Common myeloid progenitor, CD34-positive (primary cell): ENCODE measurements around the gene SELENOH.
"Not testable (repeated sequence)": the region's sequence is repeated elsewhere in the genome, so short reads cannot be mapped to it uniquely, and the experiment has no call there.

Experiments used
- CTCF ChIA-PET: fragments of 350-600 bp; sonication (Branson Sonifier 250); formaldehyde crosslinking; loops from one replicate; lab custom pipeline; 2021; ENCODE audit warnings: antibody characterized with exemption; lab: Charles Lee
- POLR2A ChIA-PET: fragments of 350-600 bp; sonication (Branson Sonifier 250); formaldehyde crosslinking; loops from one replicate; lab custom pipeline; 2021; ENCODE audit warnings: antibody characterized with exemption; lab: Charles Lee
- DNase-seq, 3 donors: peaks; one replicate each; pipeline versions ENCODE4 v3.0.0 to v3.0.0-alpha.2; 2013
- H3K27ac ChIP-seq, 2 experiments: 1 replicate in 1 of 2; 2 replicates in 1 of 2; pipeline ENCODE4 v1.7.0; 2013; ENCODE audit warnings: inconsistent platforms in 2 of 2, low read length in 2 of 2, mild to moderate bottlenecking in 2 of 2, low read depth in 1 of 2, moderate library complexity in 1 of 2; ENCODE audit not compliant: severe bottlenecking in 2 of 2, insufficient read depth in 1 of 2, poor library complexity in 1 of 2
- H3K27me3 ChIP-seq, 5 experiments: replicated peaks in 2 of 5; 1 replicate in 3 of 5; 2 replicates in 2 of 5; pipeline versions ENCODE4 v1.6.1 to v1.7.0; 2013; ENCODE audit warnings: low read length in 4 of 5, mild to moderate bottlenecking in 2 of 5, moderate library complexity in 2 of 5, inconsistent platforms in 1 of 5; ENCODE audit not compliant: insufficient read depth in 5 of 5, control insufficient read depth in 4 of 5
- H3K36me3 ChIP-seq, 4 experiments: 1 replicate in 2 of 4; 2 replicates in 2 of 4; pipeline versions ENCODE4 v1.6.1 to v1.7.0; 2013; ENCODE audit warnings: low read length in 3 of 4, control low read depth in 1 of 4, mild to moderate bottlenecking in 1 of 4; ENCODE audit not compliant: control insufficient read depth in 4 of 4, insufficient read depth in 4 of 4
- H3K4me1 ChIP-seq, 4 experiments: 1 replicate in 3 of 4; 2 replicates in 1 of 4; pipeline versions ENCODE4 v1.6.1 to v1.7.1; 2013; ENCODE audit warnings: low read length in 3 of 4, mild to moderate bottlenecking in 3 of 4, control low read depth in 1 of 4, inconsistent platforms in 1 of 4, moderate library complexity in 1 of 4; ENCODE audit not compliant: control insufficient read depth in 4 of 4, insufficient read depth in 4 of 4; ENCODE audit errors: control extremely low read depth in 1 of 4
- H3K4me3 ChIP-seq, 7 experiments: 1 replicate in 4 of 7; 2 replicates in 3 of 7; pipeline versions ENCODE4 v1.5.1 to v1.7.0; 2013; ENCODE audit warnings: mild to moderate bottlenecking in 7 of 7, low read length in 6 of 7, moderate library complexity in 6 of 7, inconsistent platforms in 2 of 7, low read depth in 2 of 7, control low read depth in 1 of 7; ENCODE audit not compliant: insufficient read depth in 4 of 7, control insufficient read depth in 1 of 7; ENCODE audit errors: extremely low read depth in 1 of 7
- H3K9me3 ChIP-seq, 5 experiments: 1 replicate in 4 of 5; 2 replicates in 1 of 5; pipeline versions ENCODE4 v1.6.1 to v1.7.1; 2013; ENCODE audit warnings: low read length in 4 of 5, mild to moderate bottlenecking in 2 of 5, inconsistent platforms in 1 of 5, low read depth in 1 of 5, moderate library complexity in 1 of 5; ENCODE audit not compliant: control insufficient read depth in 4 of 5, insufficient read depth in 2 of 5; ENCODE audit errors: control extremely low read depth in 1 of 5
- WGBS: methylation state at CpG from one replicate; pipeline ENCODE4 v1.1.5; 2013; ENCODE audit not compliant: insufficient coverage; 5-methylcytosine and 5-hydroxymethylcytosine counted together

The SELENOH gene

DNA sequence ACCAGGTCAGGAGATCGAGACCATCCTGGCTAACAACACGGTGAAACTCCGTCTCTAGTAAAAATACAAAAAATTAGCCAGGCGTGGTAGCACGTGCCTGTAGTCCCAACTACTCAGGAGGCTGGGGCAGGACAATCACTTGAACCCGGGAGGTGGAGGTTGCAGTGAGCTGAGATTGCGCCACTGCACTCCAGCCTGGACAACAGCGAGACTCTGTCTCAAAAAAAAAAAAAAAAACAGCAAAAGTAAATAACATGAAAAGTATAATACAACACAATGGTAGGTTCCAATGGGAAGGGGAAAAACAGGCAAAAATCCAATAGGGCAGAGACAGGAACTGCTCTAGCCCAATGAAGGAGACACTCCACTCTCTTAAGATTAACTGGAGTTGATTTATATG is 35.9 kb upstream of the SELENOH start:
- peaks cover 8 to 43% (median 23%) of the 10 kb centered on the region in 4 experiments for H3K36me3 ChIP-seq
- WGBS = 90% methylated on average over 3 of the region's 8 CpGs
- H3K27me3 ChIP-seq, POLR2A ChIA-PET, H3K4me3 ChIP-seq, H3K4me1 ChIP-seq, H3K27ac ChIP-seq, H3K9me3 ChIP-seq, DNase-seq: not testable (repeated sequence)
- CTCF ChIA-PET = interaction anchor here (0.6 kb wide), 1 partner anchor 14 kb away, joined by 4 read pairs; no protein-coding TSS in a partner anchor

DNA sequence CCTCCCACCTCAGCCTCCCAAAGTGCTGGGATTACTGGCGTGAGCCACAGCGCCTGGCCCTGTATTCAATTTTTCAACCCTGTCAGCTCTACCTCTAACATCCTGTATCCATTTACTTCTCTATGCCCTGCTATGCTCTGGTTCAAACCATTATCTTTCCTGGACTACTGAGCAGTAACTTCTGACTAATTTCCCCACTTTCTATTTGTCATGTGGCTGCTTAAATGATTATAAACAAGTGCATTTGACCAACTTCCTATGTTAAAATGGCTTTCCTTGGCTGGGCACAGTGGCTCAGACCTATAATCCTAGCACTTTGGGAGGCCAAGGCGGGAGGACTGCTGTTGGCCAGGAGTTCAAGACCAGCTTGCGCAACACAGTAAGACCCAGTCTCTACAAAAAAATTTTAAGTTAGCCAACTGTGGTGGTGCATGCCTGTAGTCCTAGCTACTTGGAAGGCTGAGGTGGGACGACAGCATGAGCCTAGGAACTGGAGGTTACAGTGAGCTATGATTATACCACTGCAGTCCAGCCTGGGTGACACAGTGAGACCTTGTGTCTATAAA is 31.4 kb upstream of the SELENOH start:
- CTCF ChIA-PET = interaction anchor here (0.7 to 1.6 kb wide), 6 partner anchors 8 to 68 kb away, joined by 3 to 5 read pairs (median 4); no protein-coding TSS in a partner anchor

DNA sequence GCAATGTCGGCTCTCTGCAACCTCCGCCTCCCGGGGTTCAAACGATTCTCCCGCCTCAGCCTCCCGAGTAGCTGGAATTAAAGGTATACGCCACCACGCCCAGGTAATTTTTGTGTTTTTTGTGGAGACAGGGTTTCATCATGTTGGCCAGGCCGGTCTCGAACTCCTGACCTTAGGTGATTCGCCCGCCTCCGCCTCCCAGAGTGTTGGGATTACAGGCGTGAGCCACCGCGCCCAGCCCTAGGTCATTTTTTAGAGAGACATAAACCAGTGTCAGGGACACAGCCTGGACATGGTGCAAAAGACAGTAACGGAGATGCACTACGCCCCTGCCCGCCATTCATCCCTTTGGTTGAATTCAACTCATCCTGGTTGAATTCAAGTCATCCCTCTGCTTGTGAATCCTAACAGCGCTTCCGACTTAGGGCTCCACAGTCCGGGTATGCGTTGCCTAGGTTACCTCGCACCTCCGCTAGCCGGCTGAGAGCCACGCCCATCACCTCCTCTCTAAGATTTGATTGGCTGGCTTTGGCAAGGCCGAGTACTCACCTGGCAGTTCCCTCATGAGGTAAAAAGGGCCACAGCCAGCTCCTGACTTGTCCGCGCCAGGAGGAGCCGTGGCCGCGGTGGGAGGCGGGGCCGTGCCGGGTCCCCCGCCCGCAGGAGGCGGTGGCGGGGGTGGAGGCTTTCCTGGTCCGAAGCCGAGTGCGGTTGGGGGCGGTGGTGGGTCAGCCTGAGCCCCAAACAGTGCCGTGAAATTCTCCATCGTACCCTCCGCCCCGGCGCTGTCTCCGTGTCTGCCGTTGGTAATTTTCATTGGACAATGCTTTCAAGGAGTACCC is 29.7 kb upstream of the SELENOH start, which contains the start of gene MED19:
Gene MED19, minus strand, starts transcription at position 802 of the 842 bp plus-strand sequence. Its CDS starts 36 bp downstream, at position 766.
- Histone ChIP-seq H3K36me3 (peaks cover 0 to 7% (median 2%) of the 10 kb centered on the region in 4 experiments), H3K4me3 (peak within 1 kb of the TSS; percentile 79 to 100 (median 98)), H3K27me3 (no peaks in the 10 kb centered on the region), H3K27ac (peak within 1 kb of the TSS; percentile 93 to 97), H3K4me1 (peaks cover 18 to 28% (median 21%) of the 10 kb centered on the region in 4 experiments), H3K9me3 (no peaks in the 10 kb centered on the region)
- POLR2A ChIA-PET = interaction anchor here (0.6 kb wide), 1 partner anchor 853 kb away, joined by 4 read pairs; no protein-coding TSS in a partner anchor
- WGBS = 11% methylated on average over 47 of the region's 51 CpGs
- CTCF ChIA-PET = interaction anchor here (1.6 kb wide), 1 partner anchor 18 kb away, joined by 3 read pairs; no protein-coding TSS in a partner anchor
- DNase-seq = peak; percentile 84 to 90 (median 87)

More for the DNA sequence above, 31.4 kb upstream of the SELENOH start:
- DNase-seq = no peak
- no peak overlapping the region for H3K27ac ChIP-seq
- no peaks in the 10 kb centered on the region for H3K9me3 ChIP-seq
- 98% methylated on average over 4 of the region's 5 CpGs for WGBS
- H3K36me3 ChIP-seq = peaks cover 0 to 7% (median 4%) of the 10 kb centered on the region in 4 experiments
- H3K4me1 ChIP-seq = peaks cover 18 to 28% (median 21%) of the 10 kb centered on the region in 4 experiments
- POLR2A ChIA-PET = interaction anchor here (0.7 kb wide), 1 partner anchor 197 kb away, joined by 3 read pairs; no protein-coding TSS in a partner anchor
- H3K4me3 ChIP-seq = no peak overlapping the region
- H3K27me3 ChIP-seq = no peaks in the 10 kb centered on the region

DNA sequence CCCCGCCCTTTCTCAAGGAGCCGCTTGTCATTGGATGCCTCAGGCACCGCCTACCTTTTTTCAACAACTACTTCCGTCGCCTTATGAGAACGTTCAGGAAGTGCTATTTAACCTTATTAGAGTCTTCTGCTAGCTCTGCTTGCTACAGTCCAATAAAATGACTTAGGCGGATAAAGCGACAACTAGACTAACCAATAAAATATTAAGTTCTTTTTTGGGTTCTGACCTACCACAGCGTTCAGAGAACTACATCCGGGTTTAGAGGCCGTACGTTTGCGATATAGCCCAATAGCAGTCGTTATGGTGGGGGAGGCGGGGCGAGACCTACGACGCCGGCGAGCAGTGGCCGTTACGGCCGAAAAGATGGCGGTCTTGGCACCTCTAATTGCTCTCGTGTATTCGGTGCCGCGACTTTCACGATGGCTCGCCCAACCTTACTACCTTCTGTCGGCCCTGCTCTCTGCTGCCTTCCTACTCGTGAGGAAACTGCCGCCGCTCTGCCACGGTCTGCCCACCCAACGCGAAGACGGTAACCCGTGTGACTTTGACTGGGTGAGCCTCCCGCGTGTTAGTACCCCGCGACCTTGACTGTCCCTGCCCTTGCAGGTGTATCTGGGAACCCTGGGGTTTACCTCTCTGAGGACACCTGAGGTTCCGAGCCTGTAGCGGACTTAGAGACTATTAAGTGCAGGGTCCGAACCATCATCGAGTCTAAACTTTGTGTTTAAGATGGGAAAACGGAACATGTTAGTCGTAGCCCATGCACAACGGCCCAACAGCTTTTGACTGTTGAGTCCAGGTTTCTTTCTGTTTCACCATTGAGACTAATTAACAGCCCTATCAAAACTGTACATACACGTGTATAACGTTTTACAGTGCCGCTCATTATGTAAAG is 28.8 kb upstream of the SELENOH start, which contains the start of gene TMX2:
Gene TMX2, plus strand, starts transcription at position 338 of the 895 bp plus-strand sequence. Its CDS starts 26 bp downstream, at position 364.
- H3K27me3 ChIP-seq = no peaks in the 10 kb centered on the region
- H3K4me3 ChIP-seq = peak within 1 kb of the TSS; percentile 79 to 100 (median 98)
- no peaks in the 10 kb centered on the region for H3K9me3 ChIP-seq
- peaks cover 18 to 28% (median 21%) of the 10 kb centered on the region in 4 experiments for H3K4me1 ChIP-seq
- peak within 1 kb of the TSS; percentile 93 to 97 for H3K27ac ChIP-seq
- 0% methylated on average over 51 of the region's 53 CpGs for WGBS
- CTCF ChIA-PET = interaction anchor here (1.6 kb wide), 1 partner anchor 10 kb away, joined by 5 read pairs; no protein-coding TSS in a partner anchor
- POLR2A ChIA-PET = interaction anchor here (0.6 kb wide), 2 partner anchors 28 to 72 kb away, joined by 3 read pairs; no protein-coding TSS in a partner anchor
- peaks cover 0 to 5% (median 2%) of the 10 kb centered on the region in 4 experiments for H3K36me3 ChIP-seq
- DNase-seq = peak; percentile 99 to 100 (median 99)

DNA sequence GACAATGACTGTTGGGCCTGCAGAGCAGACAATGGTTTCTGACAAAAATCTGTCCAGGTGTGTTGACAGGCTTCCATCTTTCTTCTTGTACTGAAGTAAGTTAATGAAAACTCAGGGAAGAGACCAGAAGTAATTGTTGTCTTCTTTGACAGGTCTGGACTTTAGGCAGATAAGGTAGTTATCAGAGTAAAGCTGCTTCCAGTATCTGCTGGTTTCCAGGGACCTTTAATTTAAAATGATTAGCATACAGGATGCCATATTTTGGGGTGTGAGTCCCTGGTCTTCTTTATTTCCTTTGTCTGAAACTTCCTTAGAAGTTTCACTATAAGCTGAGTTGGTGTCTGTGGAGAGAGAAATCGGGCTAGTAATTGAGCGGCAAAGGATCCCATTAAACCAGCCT is 27.5 kb upstream of the SELENOH start:
- ChIA-PET CTCF (interaction anchor here (0.6 to 2.0 kb wide), 6 partner anchors 8 to 810 kb away, joined by 3 to 7 read pairs (median 4); no protein-coding TSS in a partner anchor), POLR2A (no interaction called here)
- Histone ChIP-seq H3K27me3 (no peaks in the 10 kb centered on the region), H3K27ac (peak overlapping the region in 1 of 2 experiments; percentile 97), H3K36me3 (peaks cover 2 to 10% (median 3%) of the 10 kb centered on the region in 4 experiments), H3K4me3 (peak overlapping the region in 5 of 7 experiments; percentile 79 to 100 (median 98)), H3K9me3 (no peaks in the 10 kb centered on the region), H3K4me1 (peaks cover 18 to 28% (median 21%) of the 10 kb centered on the region in 4 experiments)
- DNase-seq = no peak
- 100% methylated on average over 1 of the region's 2 CpGs for WGBS

DNA sequence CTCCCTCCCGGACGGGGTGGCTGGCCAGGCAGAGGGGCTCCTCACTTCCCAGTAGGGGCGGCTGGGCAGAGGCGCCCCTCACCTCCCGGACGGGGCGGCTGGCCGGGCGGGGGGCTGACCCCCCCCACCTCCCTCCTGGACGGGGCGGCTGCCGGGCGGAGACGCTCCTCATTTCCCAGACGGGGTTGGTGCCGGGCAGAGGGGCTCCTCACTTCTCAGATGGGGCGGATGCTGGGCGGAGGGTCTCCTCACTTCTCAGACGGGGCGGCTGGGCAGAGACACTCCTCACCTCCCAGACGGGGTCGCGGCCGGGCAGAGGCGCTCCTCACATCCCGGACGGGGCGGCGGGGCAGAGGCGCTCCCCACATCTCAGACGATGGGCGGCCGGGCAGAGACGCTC is 24.6 kb upstream of the SELENOH start:
- H3K4me1 ChIP-seq = peaks cover 11 to 17% (median 14%) of the 10 kb centered on the region in 4 experiments

More for the DNA sequence above, 24.6 kb upstream of the SELENOH start:
- H3K27me3 ChIP-seq, CTCF ChIA-PET, H3K27ac ChIP-seq, H3K9me3 ChIP-seq, H3K4me3 ChIP-seq, POLR2A ChIA-PET, DNase-seq: not testable (repeated sequence)
- peaks cover 0 to 20% (median 8%) of the 10 kb centered on the region in 4 experiments for H3K36me3 ChIP-seq
- WGBS = no CpG with 5 or more reads among the region's 34 CpGs
